ENCODE measurements around the gene DEFB123.

DNA sequence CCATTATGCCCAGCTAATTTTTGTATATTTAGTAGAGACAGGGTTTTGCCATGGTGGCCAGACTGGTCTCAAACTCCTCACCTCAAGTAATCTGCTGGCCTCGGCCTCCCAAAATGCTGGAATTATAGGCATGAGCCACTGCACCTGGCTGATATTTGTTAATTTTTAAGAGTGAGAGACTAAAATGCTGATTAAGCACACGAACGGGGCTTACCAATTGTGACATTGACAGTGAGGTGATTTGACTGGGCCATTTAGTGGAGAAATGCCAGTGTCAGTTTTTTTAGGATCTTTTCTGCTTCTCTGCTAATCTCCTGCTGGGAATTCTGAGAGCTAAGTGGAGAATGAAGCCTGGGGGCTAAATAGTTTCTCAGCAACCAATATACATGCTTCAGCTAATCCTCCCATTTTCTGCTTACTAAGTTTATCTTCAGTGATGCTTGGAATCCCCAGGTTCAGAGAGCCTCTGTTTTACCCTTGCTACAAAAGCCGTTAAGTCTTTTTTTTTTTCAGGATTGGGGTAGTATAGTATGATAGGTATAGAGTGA, 9.8 kb upstream of the DEFB123 start:
- no peak for TF ChIP-seq POLR2AphosphoS5 (IDR thresholded peaks at IDR 0.05; ENCODE audit: low read depth, low read length)
- TF ChIP-seq TAF1 (IDR thresholded peaks at IDR 0.05; ENCODE audit: borderline replicate concordance, low read depth, low read length): no peak
